ENCODE data around the gene PPP1R13B.

- TF ChIP-seq CTCF (optimal IDR thresholded peaks at IDR 0.05 in 1 of 3, IDR thresholded peaks at IDR 0.05 in 1 of 3, conservative IDR thresholded peaks at IDR 0.05 in 1 of 3; ENCODE audit: extremely low read depth in 1 of 3, insufficient read depth in 2 of 3, low read length in 3 of 3) (peak in 1 of 3 experiments; percentile 7), EZH2 (IDR thresholded peaks at IDR 0.05; ENCODE audit: low read length) (no peak)
Measured at GRCh38 chr14:103868242-103868897, 21.0 kb upstream of the PPP1R13B start.
